ENCODE results near the gene TTC28.
"Not testable (repeated sequence)": the region's sequence is repeated elsewhere in the genome, so short reads cannot be mapped to it uniquely, and the experiment has no call there.

Gene TTC28

GRCh38 chr22:28209457-28209856 lies 470.2 kb downstream of the TTC28 start:
- not testable (repeated sequence) for H3K27ac ChIP-seq (ENCODE audit: low read depth, low read length); H3K36me3 ChIP-seq (ENCODE audit: insufficient read depth, low read length); H2AFZ ChIP-seq (ENCODE audit: low read length, unreplicated experiment); H3K79me2 ChIP-seq (ENCODE audit: control insufficient read depth, insufficient read depth, low read length, unreplicated experiment); H3K4me3 ChIP-seq (ENCODE audit: low read depth, low read length); H3K27me3 ChIP-seq (ENCODE audit: insufficient read depth, low read length)
- peaks cover 19% of the 10 kb centered on the region for H3K4me1 ChIP-seq (ENCODE audit: control insufficient read depth, insufficient read depth, low read length, unreplicated experiment)

GRCh38 chr22:28208787-28209186 lies 470.9 kb downstream of the TTC28 start:
- H3K27ac ChIP-seq (ENCODE audit: low read depth, low read length): no peak overlapping the region
- H3K27me3 ChIP-seq (ENCODE audit: insufficient read depth, low read length): no peaks in the 10 kb centered on the region
- no peaks in the 10 kb centered on the region for H3K36me3 ChIP-seq (ENCODE audit: insufficient read depth, low read length)
- H3K79me2 ChIP-seq (ENCODE audit: control insufficient read depth, insufficient read depth, low read length, unreplicated experiment): no peaks in the 10 kb centered on the region
- H2AFZ ChIP-seq (ENCODE audit: low read length, unreplicated experiment): no peak overlapping the region
- peaks cover 19% of the 10 kb centered on the region for H3K4me1 ChIP-seq (ENCODE audit: control insufficient read depth, insufficient read depth, low read length, unreplicated experiment)
- H3K4me3 ChIP-seq (ENCODE audit: low read depth, low read length): no peak overlapping the region

GRCh38 chr22:28208036-28208435 lies 471.6 kb downstream of the TTC28 start:
- Histone ChIP-seq H3K4me3 (ENCODE audit: low read depth, low read length) (no peak overlapping the region), H2AFZ (ENCODE audit: low read length, unreplicated experiment) (no peak overlapping the region), H3K4me1 (ENCODE audit: control insufficient read depth, insufficient read depth, low read length, unreplicated experiment) (peaks cover 19% of the 10 kb centered on the region), H3K79me2 (ENCODE audit: control insufficient read depth, insufficient read depth, low read length, unreplicated experiment) (no peaks in the 10 kb centered on the region), H3K36me3 (ENCODE audit: insufficient read depth, low read length) (no peaks in the 10 kb centered on the region), H3K27me3 (ENCODE audit: insufficient read depth, low read length) (no peaks in the 10 kb centered on the region), H3K27ac (ENCODE audit: low read depth, low read length) (no peak overlapping the region)

- H3K27ac ChIP-seq (ENCODE audit: low read depth, low read length): no peak overlapping the region
- H3K27me3 ChIP-seq (ENCODE audit: insufficient read depth, low read length): no peaks in the 10 kb centered on the region
- H3K4me3 ChIP-seq (ENCODE audit: low read depth, low read length): no peak overlapping the region
- no peaks in the 10 kb centered on the region for H3K36me3 ChIP-seq (ENCODE audit: insufficient read depth, low read length)
- H2AFZ ChIP-seq (ENCODE audit: low read length, unreplicated experiment): no peak overlapping the region
- no peaks in the 10 kb centered on the region for H3K79me2 ChIP-seq (ENCODE audit: control insufficient read depth, insufficient read depth, low read length, unreplicated experiment)
- peaks cover 19% of the 10 kb centered on the region for H3K4me1 ChIP-seq (ENCODE audit: control insufficient read depth, insufficient read depth, low read length, unreplicated experiment)
Observed at GRCh38 chr22:28207281-28208030, 472.2 kb downstream of the TTC28 start.

GRCh38 chr22:28205926-28206325 lies 473.7 kb downstream of the TTC28 start:
- peaks cover 19% of the 10 kb centered on the region for H3K4me1 ChIP-seq (ENCODE audit: control insufficient read depth, insufficient read depth, low read length, unreplicated experiment)
- H3K4me3 ChIP-seq (ENCODE audit: low read depth, low read length): no peak overlapping the region
- H3K27me3 ChIP-seq (ENCODE audit: insufficient read depth, low read length): no peaks in the 10 kb centered on the region
- H3K36me3 ChIP-seq (ENCODE audit: insufficient read depth, low read length): no peaks in the 10 kb centered on the region
- no peaks in the 10 kb centered on the region for H3K79me2 ChIP-seq (ENCODE audit: control insufficient read depth, insufficient read depth, low read length, unreplicated experiment)
- H3K27ac ChIP-seq (ENCODE audit: low read depth, low read length): no peak overlapping the region
- no peak overlapping the region for H2AFZ ChIP-seq (ENCODE audit: low read length, unreplicated experiment)

- Histone ChIP-seq H3K27me3 (ENCODE audit: insufficient read depth, low read length) (no peaks in the 10 kb centered on the region), H3K4me3 (ENCODE audit: low read depth, low read length) (no peak overlapping the region), H2AFZ (ENCODE audit: low read length, unreplicated experiment) (no peak overlapping the region), H3K27ac (ENCODE audit: low read depth, low read length) (no peak overlapping the region), H3K79me2 (ENCODE audit: control insufficient read depth, insufficient read depth, low read length, unreplicated experiment) (no peaks in the 10 kb centered on the region), H3K4me1 (ENCODE audit: control insufficient read depth, insufficient read depth, low read length, unreplicated experiment) (peaks cover 19% of the 10 kb centered on the region), H3K36me3 (ENCODE audit: insufficient read depth, low read length) (no peaks in the 10 kb centered on the region)
Observed at GRCh38 chr22:28204382-28204781, 475.3 kb downstream of the TTC28 start.

GRCh38 chr22:28203286-28203685 lies 476.4 kb downstream of the TTC28 start:
- H3K4me1 ChIP-seq (ENCODE audit: control insufficient read depth, insufficient read depth, low read length, unreplicated experiment): peaks cover 18% of the 10 kb centered on the region
- H2AFZ ChIP-seq (ENCODE audit: low read length, unreplicated experiment): no peak overlapping the region
- no peak overlapping the region for H3K4me3 ChIP-seq (ENCODE audit: low read depth, low read length)
- H3K27ac ChIP-seq (ENCODE audit: low read depth, low read length): no peak overlapping the region
- H3K79me2 ChIP-seq (ENCODE audit: control insufficient read depth, insufficient read depth, low read length, unreplicated experiment): no peaks in the 10 kb centered on the region
- H3K36me3 ChIP-seq (ENCODE audit: insufficient read depth, low read length): no peaks in the 10 kb centered on the region
- H3K27me3 ChIP-seq (ENCODE audit: insufficient read depth, low read length): no peaks in the 10 kb centered on the region

- H3K27ac ChIP-seq (ENCODE audit: low read depth, low read length): no peak overlapping the region
- no peak overlapping the region for H2AFZ ChIP-seq (ENCODE audit: low read length, unreplicated experiment)
- H3K36me3 ChIP-seq (ENCODE audit: insufficient read depth, low read length): no peaks in the 10 kb centered on the region
- no peaks in the 10 kb centered on the region for H3K4me1 ChIP-seq (ENCODE audit: control insufficient read depth, insufficient read depth, low read length, unreplicated experiment)
- no peaks in the 10 kb centered on the region for H3K79me2 ChIP-seq (ENCODE audit: control insufficient read depth, insufficient read depth, low read length, unreplicated experiment)
- no peak overlapping the region for H3K4me3 ChIP-seq (ENCODE audit: low read depth, low read length)
- no peaks in the 10 kb centered on the region for H3K27me3 ChIP-seq (ENCODE audit: insufficient read depth, low read length)
Observed at GRCh38 chr22:28198692-28199091, 480.9 kb downstream of the TTC28 start.

GRCh38 chr22:28191571-28191970 lies 488.1 kb downstream of the TTC28 start:
- H3K4me1 ChIP-seq (ENCODE audit: control insufficient read depth, insufficient read depth, low read length, unreplicated experiment); H3K4me3 ChIP-seq (ENCODE audit: low read depth, low read length); H3K36me3 ChIP-seq (ENCODE audit: insufficient read depth, low read length); H3K79me2 ChIP-seq (ENCODE audit: control insufficient read depth, insufficient read depth, low read length, unreplicated experiment); H3K27ac ChIP-seq (ENCODE audit: low read depth, low read length); H3K27me3 ChIP-seq (ENCODE audit: insufficient read depth, low read length); H2AFZ ChIP-seq (ENCODE audit: low read length, unreplicated experiment): not testable (repeated sequence)

GRCh38 chr22:28188178-28188879 lies 491.3 kb downstream of the TTC28 start:
- H3K4me1 ChIP-seq (ENCODE audit: control insufficient read depth, insufficient read depth, low read length, unreplicated experiment): no peaks in the 10 kb centered on the region

GRCh38 chr22:28187612-28188011 lies 492.0 kb downstream of the TTC28 start:
- no peak overlapping the region for H3K4me3 ChIP-seq (ENCODE audit: low read depth, low read length)
- no peaks in the 10 kb centered on the region for H3K27me3 ChIP-seq (ENCODE audit: insufficient read depth, low read length)
- H2AFZ ChIP-seq (ENCODE audit: low read length, unreplicated experiment): no peak overlapping the region
- H3K79me2 ChIP-seq (ENCODE audit: control insufficient read depth, insufficient read depth, low read length, unreplicated experiment): no peaks in the 10 kb centered on the region
- H3K4me1 ChIP-seq (ENCODE audit: control insufficient read depth, insufficient read depth, low read length, unreplicated experiment): no peaks in the 10 kb centered on the region
- H3K36me3 ChIP-seq (ENCODE audit: insufficient read depth, low read length): no peaks in the 10 kb centered on the region
- H3K27ac ChIP-seq (ENCODE audit: low read depth, low read length): no peak overlapping the region

More at GRCh38 chr22:28188178-28188879, 491.3 kb downstream of the TTC28 start:
- H3K27ac ChIP-seq (ENCODE audit: low read depth, low read length): no peak overlapping the region
- H3K36me3 ChIP-seq (ENCODE audit: insufficient read depth, low read length): no peaks in the 10 kb centered on the region
- no peaks in the 10 kb centered on the region for H3K79me2 ChIP-seq (ENCODE audit: control insufficient read depth, insufficient read depth, low read length, unreplicated experiment)
- no peaks in the 10 kb centered on the region for H3K27me3 ChIP-seq (ENCODE audit: insufficient read depth, low read length)
- no peak overlapping the region for H3K4me3 ChIP-seq (ENCODE audit: low read depth, low read length)
- H2AFZ ChIP-seq (ENCODE audit: low read length, unreplicated experiment): no peak overlapping the region
